CD4-positive, alpha-beta T cell (primary cell): ENCODE results near the gene HOXC9. TPM values are rescaled to one million over a fixed set of nuclear protein-coding genes. Genes with fewer than 3 reads are reported as not detected.

Source experiments
- ATAC-seq: fragments of 200-7000 bp; cut with Tn5 transposase; one replicate; pipeline ENCODE4 v1.10.0; 2022; ENCODE audit warnings: mild to moderate bottlenecking; ENCODE audit not compliant: poor library complexity
- CTCF ChIA-PET: fragments of 350-600 bp; sonication (Branson Sonifier 250); formaldehyde crosslinking; loops from one replicate; lab custom pipeline; 2021; ENCODE audit warnings: antibody characterized with exemption, inconsistent platforms; lab: Charles Lee
- POLR2A ChIA-PET: fragments of 350-600 bp; sonication (Branson Sonifier 250); formaldehyde crosslinking; loops from one replicate; lab custom pipeline; 2021; ENCODE audit warnings: antibody characterized with exemption, inconsistent platforms; lab: Charles Lee
- DNase-seq, 14 experiments: peaks; one replicate each; pipeline ENCODE4 v3.0.0-alpha.2; 2013 to 2020; ENCODE audit warnings: mixed read lengths in 2 of 14
- H3K27ac ChIP-seq, 2 donors: one replicate each; pipeline versions ENCODE4 v1.5.1 to v1.7.0; 2013; ENCODE audit warnings: low read length in 2 of 2, low read depth in 1 of 2, mild to moderate bottlenecking in 1 of 2
- H3K27me3 ChIP-seq, 2 experiments: 1 replicate in 1 of 2; 2 replicates in 1 of 2; pipeline versions ENCODE4 v1.6.1 to v1.7.0; 2013; ENCODE audit warnings: low read length in 2 of 2, control low read depth in 1 of 2, mild to moderate bottlenecking in 1 of 2, moderate library complexity in 1 of 2; ENCODE audit not compliant: insufficient read depth in 2 of 2, control insufficient read depth in 1 of 2
- H3K36me3 ChIP-seq: one replicate; pipeline ENCODE4 v1.6.1; 2013; ENCODE audit warnings: low read length, control low read depth; ENCODE audit not compliant: insufficient read depth
- H3K4me1 ChIP-seq: one replicate; pipeline ENCODE4 v1.6.1; 2013; ENCODE audit warnings: low read length, control low read depth; ENCODE audit not compliant: insufficient read depth
- H3K4me3 ChIP-seq: one replicate; pipeline ENCODE4 v1.5.1; 2013; ENCODE audit warnings: mild to moderate bottlenecking, low read length, moderate library complexity
- H3K9me3 ChIP-seq, 2 experiments: 1 replicate in 1 of 2; 2 replicates in 1 of 2; pipeline versions ENCODE4 v1.6.1 to v1.7.0; 2013; ENCODE audit warnings: low read length in 2 of 2, mild to moderate bottlenecking in 2 of 2, control low read depth in 1 of 2, moderate library complexity in 1 of 2; ENCODE audit not compliant: control insufficient read depth in 1 of 2, insufficient read depth in 1 of 2
- H3K27ac Mint-ChIP-seq: one replicate; pipeline ENCODE4 v1.8.0; 2020; ENCODE audit warnings: mixed read lengths
- H3K27me3 Mint-ChIP-seq: one replicate; pipeline ENCODE4 v1.8.0; 2021; ENCODE audit warnings: mixed read lengths
- H3K36me3 Mint-ChIP-seq: one replicate; pipeline ENCODE4 v1.8.0; 2021; ENCODE audit warnings: low read depth, mixed read lengths
- H3K4me1 Mint-ChIP-seq: one replicate; pipeline ENCODE4 v1.8.0; 2021; ENCODE audit warnings: low read depth, mixed read lengths
- H3K4me3 Mint-ChIP-seq: one replicate; pipeline ENCODE4 v1.8.0; 2020; ENCODE audit warnings: mild to moderate bottlenecking, mixed read lengths
- H3K9me3 Mint-ChIP-seq: one replicate; pipeline ENCODE4 v1.8.0; 2020; ENCODE audit warnings: mixed read lengths
- intact Hi-C, 2 experiments: fragments of 100-400 bp; cut with DNase I in 1 of 2; cut with micrococcal nuclease in 1 of 2; formaldehyde crosslinking; loops; one replicate each; pipeline versions ENCODE4 v1.15.1 to v1.9.0; 2023 to 2025; cut with DNase I, micrococcal nuclease
- total RNA-seq, 174 experiments: library from RNA in 2 of 174; stranded (reverse) in 2 of 174; gene quantifications; one replicate each; pipeline ENCODE4 v1.2.3 and lab custom pipeline; 2021 to 2026
- TF ChIP-seq, protein P1 (sequence below): fragments of 200-600 bp; IDR thresholded peaks from one replicate; pipeline ENCODE4 v1.8.0; 2022; ENCODE audit warnings: antibody characterized with exemption, mild to moderate bottlenecking

The HOXC9 gene
- total RNA-seq, 2 experiments from 2014 or later: not detected

DNA sequence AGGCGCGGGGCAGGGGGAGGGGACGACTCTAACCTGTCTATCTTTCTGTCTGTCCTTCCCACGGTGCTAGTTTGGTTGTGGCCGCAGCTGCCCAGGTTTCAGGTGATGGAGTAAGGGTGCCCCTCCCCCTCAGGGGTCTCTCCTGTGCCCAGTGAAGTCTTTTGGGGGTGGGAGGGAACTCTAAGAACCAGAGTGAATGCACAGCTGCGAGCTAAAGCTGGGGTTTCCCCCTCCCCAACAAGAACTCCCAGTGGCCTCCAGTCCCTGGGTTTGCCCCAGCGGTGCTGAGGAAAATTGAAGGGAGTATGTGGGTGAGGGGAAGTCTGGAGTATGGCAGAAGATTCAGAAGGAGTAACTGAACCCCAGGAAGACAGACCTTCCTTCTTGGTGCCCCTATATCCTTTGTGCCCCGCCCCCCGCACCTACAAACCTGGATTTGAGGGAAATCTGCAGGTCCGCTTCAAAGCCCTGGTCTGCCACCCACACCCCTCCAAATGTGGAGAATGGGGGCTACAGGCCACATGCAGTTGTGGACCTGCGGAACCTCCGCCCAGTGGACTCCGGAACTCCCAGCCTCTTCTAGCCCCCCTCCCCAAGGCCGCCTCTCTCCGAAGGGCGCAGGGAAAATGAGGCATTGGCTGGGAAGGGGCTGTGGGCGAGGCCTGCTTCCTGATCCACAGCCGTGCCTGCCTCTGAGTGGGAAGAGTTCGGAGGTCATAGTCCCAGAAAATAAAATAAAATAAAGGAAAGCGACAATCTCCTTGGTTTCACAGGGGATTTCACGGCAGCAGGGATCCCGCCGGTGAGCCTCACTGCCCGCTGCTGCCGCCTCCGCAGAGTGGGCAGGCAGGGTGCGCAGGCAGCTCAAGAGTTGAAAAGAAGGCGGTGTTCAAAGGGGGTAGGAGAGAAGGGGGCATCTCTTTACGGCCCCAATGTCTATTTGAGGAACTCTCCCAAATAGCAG is 3.4 kb upstream of the HOXC9 start:
- POLR2A ChIA-PET: interaction anchor here (0.8 to 1.3 kb wide), 2 partner anchors 8 to 10 kb away, joined by 3 read pairs; no protein-coding TSS in a partner anchor
- no peak overlapping the region for H3K27ac Mint-ChIP-seq
- Histone ChIP-seq H3K4me1 (peaks cover 62% of the 10 kb centered on the region), H3K36me3 (no peaks in the 10 kb centered on the region), H3K27ac (no peak overlapping the region), H3K27me3 (peaks cover 97 to 99% of the 10 kb centered on the region in 2 experiments), H3K9me3 (peaks cover 0 to 81% of the 10 kb centered on the region in 2 experiments), H3K4me3 (peak overlapping the region; percentile 58)
- peak overlapping the region; percentile 88 for H3K4me3 Mint-ChIP-seq
- peaks cover 100% of the 10 kb centered on the region for H3K27me3 Mint-ChIP-seq
- TF ChIP-seq, protein P1, sequence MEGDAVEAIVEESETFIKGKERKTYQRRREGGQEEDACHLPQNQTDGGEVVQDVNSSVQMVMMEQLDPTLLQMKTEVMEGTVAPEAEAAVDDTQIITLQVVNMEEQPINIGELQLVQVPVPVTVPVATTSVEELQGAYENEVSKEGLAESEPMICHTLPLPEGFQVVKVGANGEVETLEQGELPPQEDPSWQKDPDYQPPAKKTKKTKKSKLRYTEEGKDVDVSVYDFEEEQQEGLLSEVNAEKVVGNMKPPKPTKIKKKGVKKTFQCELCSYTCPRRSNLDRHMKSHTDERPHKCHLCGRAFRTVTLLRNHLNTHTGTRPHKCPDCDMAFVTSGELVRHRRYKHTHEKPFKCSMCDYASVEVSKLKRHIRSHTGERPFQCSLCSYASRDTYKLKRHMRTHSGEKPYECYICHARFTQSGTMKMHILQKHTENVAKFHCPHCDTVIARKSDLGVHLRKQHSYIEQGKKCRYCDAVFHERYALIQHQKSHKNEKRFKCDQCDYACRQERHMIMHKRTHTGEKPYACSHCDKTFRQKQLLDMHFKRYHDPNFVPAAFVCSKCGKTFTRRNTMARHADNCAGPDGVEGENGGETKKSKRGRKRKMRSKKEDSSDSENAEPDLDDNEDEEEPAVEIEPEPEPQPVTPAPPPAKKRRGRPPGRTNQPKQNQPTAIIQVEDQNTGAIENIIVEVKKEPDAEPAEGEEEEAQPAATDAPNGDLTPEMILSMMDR: no peak
- DNase-seq (no peak), ATAC-seq (no peak)
- intact Hi-C loops: loop anchor here in 1 of 2 experiments (5.0 kb wide), 1 partner anchor 34 kb away; no protein-coding TSS in a partner anchor
- CTCF ChIA-PET: interaction anchor here (1.0 to 1.3 kb wide), 2 partner anchors 211 to 218 kb away, joined by 3 read pairs; no protein-coding TSS in a partner anchor
- H3K36me3 Mint-ChIP-seq: no peaks in the 10 kb centered on the region
- H3K9me3 Mint-ChIP-seq: no peaks in the 10 kb centered on the region
- peaks cover 61% of the 10 kb centered on the region for H3K4me1 Mint-ChIP-seq

DNA sequence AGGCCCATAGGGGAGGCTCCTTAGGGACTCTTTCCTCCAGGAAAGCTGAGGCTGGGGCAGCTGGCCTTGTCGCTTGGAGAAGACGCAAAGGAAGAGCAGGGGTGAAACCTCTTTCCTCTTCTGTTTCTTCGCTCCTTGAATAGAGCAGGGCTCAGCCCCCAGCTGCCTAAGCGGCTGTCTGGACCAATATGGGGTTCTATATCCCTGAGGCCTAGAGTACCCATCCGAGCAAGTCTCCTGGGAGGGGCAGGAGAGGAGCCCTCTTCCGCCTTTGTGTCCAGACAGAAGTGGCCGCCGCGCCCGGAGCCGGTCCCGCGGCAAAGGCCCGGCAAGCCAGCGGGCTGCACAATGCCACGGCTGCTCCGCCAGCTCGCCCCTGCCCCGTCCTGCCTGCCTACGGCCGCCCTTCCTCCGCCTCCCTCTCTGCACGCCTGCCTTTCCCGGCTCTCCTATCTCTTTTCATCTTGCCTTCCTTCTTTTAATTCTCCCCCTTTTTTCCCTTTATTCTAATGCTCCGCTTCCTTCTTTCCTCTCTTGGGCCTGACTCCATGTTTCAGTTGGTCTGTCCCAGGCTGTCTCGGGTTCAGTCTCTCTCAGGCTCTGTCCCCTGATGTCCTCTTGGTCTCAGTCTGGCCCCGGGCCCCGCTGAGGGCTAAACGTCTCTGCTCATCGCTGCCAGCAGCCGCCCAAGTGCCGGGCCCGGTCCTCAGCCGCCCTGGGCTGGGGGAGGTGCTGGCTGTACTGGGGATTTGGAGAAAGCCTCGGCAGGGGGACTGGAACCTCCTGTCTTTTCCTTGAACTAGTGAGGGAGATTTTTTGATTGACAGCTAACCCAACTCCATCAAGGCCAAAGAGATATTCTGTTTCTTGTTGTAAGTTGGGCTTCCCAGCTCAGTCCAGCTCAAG is 2.5 kb upstream of the HOXC9 start:
- Mint-ChIP-seq H3K27ac (no peak overlapping the region), H3K4me1 (peaks cover 61% of the 10 kb centered on the region), H3K4me3 (peak overlapping the region; percentile 78), H3K36me3 (no peaks in the 10 kb centered on the region), H3K27me3 (peaks cover 100% of the 10 kb centered on the region), H3K9me3 (no peaks in the 10 kb centered on the region)
- ChIA-PET CTCF (interaction anchor here (0.7 to 1.4 kb wide), 3 partner anchors 8 to 210 kb away, joined by 3 read pairs; partner anchors contain the start of gene HOXC10), POLR2A (interaction anchor here (0.8 kb wide), 1 partner anchor 9 kb away, joined by 3 read pairs; no protein-coding TSS in a partner anchor)
- H3K9me3 ChIP-seq: peaks cover 0 to 76% of the 10 kb centered on the region in 2 experiments
- TF ChIP-seq, protein P1: no peak
- H3K36me3 ChIP-seq: no peaks in the 10 kb centered on the region
- intact Hi-C loops: loop anchor here in 1 of 2 experiments (5.0 kb wide), 1 partner anchor 35 kb away; no protein-coding TSS in a partner anchor
- peaks cover 64% of the 10 kb centered on the region for H3K4me1 ChIP-seq
- H3K4me3 ChIP-seq: no peak overlapping the region
- DNase-seq: no peak
- no peak overlapping the region for H3K27ac ChIP-seq
- no peak for ATAC-seq
- H3K27me3 ChIP-seq: peaks cover 97 to 99% of the 10 kb centered on the region in 2 experiments
